SIG-M5 treated with dmso at 0.1 percent for 504 hours (cell line): ENCODE measurements around the gene ARHGAP45.

Experiments
- DNase-seq: peaks from one replicate; lab custom pipeline; 2025; ENCODE audit not compliant: unreplicated experiment; lab: John Stamatoyannopoulos, UW

The ARHGAP45 gene

DNA sequence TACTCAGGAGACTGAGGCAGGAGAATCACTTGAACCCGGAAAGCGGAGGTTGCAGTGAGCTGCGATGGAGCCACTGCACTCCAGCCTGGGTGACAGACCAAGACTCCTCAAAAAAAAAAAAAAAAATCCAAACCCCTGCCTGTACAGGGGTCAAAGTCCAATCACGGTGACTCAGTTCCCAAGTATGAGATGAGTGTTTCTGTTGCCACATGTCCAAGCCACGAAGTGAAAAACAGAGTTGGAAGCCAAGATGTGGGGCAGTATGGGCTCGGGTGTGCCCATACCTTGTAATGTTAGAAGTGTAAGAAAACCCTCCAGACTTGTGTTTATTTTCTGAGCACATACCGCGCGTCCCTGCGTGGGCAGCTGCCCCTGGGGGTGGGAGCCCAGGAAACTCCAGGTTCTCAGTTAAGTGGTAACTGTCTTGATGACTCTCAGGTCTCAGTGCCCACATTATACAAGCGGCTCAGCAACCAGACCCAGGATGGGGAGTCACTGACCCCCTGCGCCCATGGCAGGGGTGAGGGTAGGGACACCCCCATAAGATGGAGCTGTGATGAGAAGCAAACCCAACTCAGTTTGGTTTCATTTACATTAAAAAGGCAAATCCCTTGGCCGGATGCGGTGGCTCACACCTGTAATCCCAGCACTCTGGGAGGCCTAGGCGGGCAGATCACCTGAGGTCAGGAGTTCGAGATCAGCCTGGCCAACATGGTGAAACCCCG is 35.6 kb downstream of the ARHGAP45 start:
- peak; percentile 40 for DNase-seq

DNA sequence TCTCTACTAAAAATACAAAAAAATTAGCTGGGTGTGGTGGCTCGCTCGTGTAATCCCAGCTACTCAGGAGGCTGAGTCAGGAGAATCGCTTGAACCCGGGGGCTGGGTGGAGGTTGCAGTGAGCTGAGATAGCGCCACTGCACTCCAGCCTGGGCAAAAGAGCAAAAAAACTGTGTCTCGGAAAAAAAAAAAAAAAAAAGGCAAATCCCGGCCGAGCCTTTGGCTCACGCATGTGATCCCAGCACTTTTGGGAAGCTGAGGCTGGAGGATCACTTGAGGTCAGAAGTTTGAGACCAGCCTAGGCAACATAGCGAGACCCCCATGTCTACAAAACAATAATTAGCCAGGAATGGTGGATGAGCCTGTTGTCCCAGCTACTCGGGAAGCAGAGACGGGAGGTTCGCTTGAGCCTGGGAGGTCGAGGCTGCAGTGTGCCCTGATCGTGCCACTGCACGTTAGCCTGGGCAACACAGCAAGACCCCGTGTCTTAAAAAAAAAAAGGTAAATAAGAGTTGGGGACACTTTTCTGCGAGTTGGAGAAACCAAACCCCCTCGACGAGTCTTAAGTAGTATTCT is 36.3 kb downstream of the ARHGAP45 start:
- DNase-seq, result no peak

DNA sequence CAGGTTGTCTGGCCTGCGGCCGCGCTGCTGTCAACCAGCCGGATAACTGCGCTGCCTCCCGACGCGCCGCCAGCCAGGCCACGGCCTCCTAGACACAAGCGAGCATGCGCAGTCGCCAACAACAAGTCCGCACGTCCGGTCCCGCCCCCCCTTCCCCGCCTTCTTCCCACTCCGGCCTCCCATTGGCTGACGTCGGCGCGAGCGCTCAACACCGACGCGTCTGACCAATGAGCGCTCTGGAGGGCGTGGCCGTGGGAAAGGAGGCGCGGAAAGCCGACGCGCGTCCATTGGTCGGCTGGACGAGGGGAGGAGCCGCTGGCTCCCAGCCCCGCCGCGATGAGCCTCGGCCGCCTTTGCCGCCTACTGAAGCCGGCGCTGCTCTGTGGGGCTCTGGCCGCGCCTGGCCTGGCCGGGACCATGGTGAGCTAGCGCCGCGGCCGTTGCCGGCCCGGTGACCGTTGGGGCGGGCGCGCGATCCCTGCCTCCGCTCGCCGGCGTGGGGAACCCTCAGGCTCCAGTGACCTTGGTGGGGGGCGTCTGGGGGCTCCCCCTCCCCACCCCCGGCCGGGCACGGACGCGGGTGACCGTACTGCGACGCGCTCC is 36.8 kb downstream of the ARHGAP45 start, which contains the start of gene GPX4:
TSS of gene GPX4 (plus strand) at position 287 of the 603 bp plus-strand sequence. CDS start at position 337, 50 bp downstream.
- DNase-seq, result peak; percentile 92

DNA sequence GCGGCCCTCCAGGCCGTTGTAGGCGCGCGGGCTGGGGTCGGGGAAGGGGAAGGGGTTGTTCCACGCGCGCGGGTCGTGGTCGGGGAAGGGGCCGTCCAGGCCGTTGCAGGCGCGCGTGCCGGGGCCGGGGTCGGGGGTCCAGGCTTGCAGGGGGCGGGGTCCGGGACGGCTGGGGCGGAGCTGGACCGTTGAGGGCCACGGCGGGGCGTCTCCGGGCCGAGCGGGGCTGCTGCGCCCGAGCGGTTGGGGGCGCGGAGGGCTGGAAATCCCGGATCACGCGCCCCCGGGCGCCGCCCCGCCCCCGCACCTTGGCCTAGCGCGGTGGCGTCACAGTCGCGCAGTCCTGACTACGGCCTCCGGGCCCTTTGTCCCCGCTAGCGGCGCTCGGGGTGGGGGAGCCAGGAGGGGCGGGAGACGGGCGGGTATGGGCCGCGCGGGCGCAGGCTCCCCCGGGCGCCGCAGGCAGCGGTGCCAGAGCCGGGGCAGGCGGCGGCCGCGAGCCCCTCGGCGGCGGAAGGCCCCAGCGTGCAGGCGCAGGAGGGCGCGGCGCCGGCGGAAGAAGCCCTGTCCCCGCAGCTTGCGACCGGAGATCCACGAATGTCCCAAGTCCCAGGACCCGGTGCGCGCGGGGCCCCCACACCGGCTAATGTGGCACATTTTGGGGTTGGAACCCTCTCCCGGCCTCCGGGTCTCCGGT is 37.5 kb downstream of the ARHGAP45 start:
- DNase-seq, result peak; percentile 44

DNA sequence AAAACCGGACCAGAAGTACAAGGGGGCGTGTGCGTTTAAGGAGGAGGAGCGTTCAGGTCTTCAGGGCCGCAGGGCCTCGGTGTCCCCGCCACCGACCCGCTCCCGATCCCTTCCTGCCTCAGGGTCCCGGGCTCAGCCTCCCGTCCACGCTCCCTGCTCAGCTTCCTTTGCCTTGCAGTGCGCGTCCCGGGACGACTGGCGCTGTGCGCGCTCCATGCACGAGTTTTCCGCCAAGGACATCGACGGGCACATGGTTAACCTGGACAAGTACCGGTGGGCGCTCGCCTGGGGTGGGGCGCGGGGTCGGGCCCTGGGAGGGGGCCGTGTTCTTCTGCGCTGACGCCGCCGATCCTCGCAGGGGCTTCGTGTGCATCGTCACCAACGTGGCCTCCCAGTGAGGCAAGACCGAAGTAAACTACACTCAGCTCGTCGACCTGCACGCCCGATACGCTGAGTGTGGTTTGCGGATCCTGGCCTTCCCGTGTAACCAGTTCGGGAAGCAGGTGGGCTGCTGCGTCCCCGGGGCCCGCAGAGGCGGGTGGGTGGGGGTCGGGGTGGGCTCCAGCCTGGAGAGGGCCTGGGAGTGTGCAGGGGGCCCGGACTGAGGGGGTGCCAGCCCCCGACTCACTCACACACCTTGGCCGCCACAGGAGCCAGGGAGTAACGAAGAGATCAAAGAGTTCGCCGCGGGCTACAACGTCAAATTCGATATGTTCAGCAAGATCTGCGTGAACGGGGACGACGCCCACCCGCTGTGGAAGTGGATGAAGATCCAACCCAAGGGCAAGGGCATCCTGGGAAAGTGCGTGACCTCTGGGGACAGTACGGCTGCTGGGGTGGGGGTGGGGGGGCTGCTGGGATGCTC is 38.3 kb downstream of the ARHGAP45 start:
- DNase-seq, result no peak

DNA sequence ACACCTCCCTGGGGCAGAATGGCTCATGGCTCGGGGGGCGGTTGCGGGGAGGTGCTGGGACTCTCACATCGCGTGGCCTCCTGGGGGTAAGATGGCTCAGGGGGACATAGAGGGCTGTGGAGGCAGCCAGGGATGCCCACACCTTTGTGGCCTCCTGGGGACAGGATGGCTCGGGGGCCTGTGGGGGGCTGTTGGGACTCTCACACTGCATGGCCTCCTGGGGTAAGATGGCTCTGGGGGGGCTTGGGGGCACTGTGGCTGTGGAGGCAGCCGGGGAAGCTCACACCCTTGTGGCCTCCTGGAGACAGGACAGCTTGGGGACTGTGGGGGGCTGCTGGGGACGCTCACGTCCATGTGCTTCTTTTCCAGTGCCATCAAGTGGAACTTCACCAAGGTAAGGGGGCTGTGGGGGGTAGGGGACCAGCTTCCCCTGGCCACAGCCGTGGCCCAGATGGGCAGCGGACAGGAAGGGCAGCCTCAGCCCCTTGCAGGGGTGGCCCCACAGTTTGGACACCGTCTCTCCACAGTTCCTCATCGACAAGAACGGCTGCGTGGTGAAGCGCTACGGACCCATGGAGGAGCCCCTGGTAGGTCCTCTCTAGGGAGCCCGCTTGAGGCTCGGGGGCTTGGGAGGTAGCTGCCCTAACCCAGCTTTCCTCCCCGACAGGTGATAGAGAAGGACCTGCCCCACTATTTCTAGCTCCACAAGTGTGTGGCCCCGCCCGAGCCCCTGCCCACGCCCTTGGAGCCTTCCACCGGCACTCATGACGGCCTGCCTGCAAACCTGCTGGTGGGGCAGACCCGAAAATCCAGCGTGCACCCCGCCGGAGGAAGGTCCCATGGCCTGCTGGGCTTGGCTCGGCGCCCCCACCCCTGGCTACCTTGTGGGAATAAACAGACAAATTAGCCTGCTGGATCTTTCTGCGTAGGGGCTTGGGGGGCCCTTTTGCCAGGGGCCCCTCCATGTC is 39.2 kb downstream of the ARHGAP45 start:
- no peak for DNase-seq

DNA sequence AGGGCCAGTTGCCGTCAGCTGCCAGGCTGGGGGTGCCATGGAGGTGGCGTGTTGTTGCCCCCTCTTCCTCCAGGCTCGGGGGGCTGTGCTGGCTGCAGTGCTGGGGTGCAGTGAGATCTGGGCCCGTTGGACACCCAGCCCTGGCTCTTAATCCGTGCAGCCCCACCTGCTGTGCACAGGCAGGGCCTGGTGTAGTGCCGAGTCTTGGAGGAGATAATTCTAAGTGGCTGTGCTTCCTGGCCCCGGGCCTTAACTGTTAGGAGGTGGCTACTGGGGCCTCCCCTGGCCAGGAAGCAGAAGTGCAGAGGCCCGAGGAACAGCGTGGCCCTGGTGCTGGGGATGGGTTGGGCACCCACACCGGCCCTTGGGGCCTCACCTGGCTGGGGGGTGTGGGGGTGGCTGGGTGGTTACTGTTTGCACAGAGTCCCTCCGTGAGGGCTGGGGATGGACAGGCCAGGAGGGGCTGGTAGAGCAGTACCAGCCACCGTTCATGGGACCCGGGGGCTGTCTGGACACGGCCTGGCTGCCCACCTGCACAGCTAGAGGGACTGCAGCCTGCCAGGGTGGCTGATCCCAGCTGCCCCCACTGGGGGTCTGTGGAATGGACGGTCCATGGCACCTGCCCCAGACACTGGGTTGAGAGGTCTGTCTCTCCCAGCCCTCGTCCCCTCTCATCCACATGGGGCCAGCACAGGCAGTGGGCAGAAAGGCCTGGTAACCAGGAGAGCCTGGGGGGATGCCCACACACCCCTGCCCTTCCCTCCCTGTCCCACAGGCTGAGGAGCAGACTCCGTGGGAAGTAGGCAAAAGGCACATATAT is 40.1 kb downstream of the ARHGAP45 start:
- no peak for DNase-seq

DNA sequence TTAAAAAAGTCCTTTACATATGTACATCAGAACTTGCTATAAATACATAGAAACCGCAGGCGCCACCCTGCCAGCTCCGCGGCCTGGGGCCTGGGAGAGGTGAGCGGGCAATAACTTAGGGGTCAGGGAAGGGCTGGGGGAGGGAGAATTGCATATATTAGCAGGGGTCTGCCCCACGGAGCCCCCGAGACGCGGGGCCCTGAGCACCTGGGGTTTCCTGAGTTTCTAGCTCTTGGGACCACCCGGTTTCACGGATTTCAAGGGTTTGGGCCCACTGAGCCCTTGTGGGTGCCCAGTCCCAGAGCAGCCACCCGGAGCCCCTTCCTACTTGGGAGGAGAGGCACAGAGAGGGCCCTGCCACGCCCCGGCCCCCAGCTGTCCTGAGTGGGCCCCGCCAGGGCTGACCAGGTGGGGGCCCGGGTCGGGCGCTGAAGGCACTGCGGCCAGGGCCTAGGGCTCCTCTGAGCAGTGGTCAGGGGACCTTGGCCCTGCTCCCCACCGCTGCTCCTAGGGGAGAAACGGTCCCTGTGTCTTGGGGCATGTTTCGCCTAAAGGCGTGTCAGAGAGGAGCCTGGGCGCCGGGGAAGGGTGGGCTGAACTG is 40.8 kb downstream of the ARHGAP45 start:
- DNase-seq, result no peak

DNA sequence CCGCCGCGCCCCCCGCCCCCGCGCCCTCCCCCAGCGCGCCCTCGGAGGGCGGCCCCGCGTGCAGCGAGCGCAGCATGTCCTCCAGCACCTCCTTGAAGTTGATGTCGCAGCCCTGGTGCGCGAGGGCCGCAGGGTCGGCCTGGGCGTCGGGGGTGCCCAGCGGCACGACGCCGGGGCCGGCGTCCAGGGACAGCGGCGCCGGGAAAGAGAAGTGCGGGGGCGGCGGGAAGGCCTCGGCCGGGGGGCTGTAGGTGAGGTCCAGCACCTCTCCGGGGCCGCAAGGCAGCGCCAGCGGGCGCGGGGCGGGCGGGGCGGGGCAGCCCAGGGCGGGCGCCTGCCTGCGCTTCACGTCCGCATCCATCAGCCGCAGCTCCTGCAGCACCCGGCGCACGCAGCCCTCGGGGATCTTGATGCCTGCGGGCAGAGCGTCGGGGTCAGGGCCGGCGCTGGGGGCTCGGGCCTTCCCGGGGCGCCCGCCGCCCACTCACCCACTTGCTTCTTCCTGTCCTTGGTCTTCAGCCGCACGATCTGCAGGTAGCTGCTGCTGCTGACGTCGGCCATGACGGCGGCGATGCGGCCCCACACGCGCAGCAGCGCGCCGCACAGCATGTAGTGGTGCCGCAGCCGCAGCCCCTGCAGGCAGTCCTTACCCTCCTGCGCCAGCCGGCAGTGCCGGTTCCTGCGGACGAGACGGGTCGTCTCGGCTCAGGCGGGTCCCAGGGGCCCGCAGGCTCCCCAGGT is 41.5 kb downstream of the ARHGAP45 start:
- DNase-seq, result no peak

DNA sequence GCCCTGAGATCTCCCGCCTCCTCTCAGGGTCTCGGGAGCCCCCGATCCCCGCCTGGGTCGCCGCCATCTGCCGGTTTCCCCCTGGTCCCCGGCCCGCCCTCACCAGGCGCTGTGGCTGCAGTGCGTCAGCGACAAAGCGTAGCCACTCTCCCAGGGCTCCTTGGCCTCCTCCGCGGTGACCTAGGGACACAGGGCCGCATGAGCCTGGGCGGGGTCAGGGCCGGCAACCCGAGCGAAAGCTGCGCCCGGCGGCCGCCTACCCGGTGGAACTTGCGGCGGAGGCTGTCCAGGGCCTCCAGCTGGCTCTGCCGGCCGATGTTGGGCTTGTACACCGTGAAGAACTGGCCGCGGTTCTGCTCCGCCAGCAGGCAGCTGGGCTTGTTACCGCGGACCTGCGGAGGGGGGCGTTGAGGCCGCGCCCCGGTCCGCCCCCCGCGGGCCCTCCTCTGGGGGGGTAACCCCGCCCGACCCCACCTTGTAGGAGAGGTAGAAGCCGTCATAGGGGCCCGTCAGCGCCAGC is 42.1 kb downstream of the ARHGAP45 start:
- DNase-seq, result no peak

DNA sequence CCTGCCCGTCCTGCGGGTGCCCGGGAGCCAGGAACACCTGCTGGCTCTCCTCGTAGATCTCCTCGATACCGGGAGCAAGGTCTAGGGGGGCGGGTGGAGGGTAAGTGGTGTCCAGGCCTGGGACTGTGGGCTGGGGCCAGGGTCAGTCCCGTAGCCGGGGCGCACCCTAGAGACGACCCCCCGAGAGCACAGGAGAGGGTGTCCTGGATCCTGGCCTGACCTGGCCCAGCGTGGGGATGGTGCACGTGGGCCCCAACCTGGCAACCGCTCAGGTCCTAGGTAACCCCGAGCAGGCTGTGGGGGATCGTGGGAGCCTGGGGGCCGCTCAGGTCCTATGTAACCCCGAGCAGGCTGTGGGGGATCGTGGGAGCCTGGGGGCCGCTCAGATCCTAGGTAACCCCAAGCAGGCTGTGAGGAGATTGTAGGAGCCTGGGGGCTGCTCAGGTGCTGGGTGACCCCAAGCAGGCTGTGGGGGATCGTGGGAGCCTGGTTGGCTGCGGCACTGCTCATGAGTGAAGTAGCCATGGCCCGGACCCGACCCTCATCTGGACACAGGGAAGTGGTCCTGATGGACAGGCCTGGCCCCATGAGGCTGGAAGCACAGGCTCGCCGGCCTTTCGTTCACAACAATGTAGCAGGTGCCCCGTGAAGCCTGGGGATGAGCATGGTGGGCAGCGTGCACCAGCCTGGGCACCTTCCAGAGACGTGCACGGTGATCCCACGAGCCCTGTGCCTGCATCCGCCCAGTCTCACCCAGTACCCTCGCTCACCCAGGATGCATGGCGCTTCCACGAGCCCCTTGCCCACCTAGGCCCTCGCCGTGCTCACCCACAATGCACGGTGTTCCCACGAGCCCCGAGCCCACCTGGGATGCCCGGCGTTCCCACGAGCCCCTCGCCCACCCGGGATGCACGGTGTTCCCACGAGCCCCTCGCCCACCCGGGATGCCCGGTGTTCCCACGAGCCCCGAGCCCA is 43.0 kb downstream of the ARHGAP45 start:
- no peak for DNase-seq

DNA sequence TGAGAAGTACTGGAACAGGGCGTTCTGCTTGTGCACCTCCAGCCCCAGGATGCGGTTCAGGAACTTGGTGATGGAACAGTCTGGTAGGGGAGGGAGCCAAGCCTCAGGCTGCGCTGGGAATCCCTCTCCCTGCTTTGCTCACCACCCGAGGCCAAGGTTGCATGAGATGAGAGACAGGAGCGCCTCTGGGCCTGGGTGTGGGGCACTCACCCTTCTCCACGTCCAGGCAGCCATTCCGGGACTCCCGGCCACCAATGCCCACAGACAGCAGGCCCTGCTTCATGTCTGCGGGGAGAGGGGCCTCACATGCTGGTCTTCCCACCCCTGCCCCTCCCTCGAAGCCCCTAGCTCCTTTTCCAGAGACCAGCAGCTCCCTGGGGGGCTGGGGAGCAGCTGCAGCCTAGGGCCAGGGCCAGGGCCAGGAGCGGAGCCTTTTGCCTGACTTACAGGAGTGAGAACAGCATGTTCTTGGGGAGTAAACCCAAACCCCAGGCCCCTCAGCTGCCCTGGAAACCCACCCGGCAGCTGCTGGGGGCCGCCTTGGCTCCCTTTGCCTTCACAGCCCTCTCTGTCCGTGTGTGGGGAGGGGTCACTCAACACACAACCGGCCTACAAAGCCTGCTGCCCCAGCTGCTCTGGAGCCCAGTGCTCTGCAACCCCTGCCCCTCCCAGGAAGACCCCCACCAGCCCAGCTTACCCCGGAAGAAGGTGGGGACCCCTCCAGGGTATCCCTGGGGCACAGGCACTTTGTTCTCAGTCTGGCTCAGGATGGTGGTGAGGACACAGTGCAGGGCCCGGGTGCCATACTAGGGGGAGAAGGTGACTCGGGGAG is 44.1 kb downstream of the ARHGAP45 start:
- no peak for DNase-seq

DNA sequence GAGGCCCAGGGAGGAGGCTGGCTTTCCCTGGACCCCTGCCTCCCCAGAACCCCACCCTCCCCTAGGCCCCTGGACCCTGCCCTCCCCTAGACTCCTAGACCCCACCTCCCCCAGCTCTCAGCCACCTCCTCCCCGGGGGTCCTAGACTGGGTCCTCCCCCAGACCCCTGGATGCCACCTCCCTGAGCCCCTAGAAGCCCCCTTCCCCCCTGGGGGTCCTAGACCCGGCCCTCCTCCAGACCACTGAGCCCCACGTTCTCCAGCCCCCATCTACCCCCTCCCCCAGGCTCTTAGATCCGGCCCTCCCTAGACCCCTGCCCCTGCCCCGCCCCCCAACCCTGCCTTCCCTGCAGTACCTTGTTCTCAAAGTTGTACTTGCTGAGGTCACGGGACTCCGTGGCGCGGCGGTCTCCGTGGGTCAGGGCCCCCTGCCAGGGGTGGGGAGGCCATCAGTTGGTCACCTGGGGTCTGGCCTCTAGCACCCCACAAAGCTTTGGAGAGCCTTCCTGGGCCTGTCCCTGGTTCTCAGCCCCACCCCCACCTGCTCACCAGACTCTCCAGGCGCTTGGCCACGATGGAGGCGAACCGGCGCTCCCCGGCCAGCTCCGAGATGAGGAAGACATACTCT is 44.8 kb downstream of the ARHGAP45 start:
- DNase-seq, result no peak

DNA sequence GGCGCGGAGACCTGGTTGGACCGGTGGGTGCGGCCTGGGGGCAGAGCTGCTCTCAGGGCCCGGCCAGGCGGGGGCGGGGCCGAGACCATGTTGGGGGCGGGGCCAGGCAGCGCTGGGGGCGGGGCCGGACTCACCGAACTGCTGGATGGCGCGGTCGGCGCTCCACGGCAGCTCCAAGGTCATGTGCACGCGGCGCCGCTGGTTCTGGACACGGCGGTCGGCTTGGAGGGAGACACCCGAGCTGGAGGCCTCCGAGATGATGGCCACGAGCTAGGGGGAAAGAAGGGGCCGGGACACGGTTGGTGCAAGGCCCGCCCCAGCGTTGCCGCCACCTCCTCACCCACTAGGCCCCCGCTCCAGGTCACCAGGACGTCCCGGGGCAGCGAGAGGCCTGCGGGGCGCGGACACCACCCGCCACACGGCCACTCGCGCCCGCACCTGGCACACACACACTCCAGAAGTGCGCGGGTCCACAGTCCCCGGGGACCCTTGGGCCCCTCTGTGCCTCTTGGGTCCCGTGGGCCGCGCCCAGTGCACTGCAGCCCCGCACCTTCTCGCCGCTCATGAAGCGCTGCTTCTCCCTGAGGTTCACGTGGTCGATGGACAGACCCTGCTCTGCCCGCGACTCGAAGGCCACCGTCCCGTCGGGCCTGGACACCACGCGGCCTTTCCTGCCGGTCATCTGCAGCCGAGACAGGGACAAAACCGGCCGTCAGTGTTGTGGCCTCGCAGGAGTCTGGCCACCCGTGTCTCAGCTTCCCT is 45.5 kb downstream of the ARHGAP45 start:
- no peak for DNase-seq
